DMS114 treated with DMSO at 0.1 percent for 48 hours (cell line): ENCODE results near the gene KRTAP10-5.
"Not testable (repeated sequence)": the region's sequence is repeated elsewhere in the genome, so short reads cannot be mapped to it uniquely, and the experiment has no call there.

Source experiments
- DNase-seq: peaks from one replicate; lab custom pipeline; 2025; ENCODE audit not compliant: unreplicated experiment; lab: John Stamatoyannopoulos, UW

KRTAP10-5 gene

DNA sequence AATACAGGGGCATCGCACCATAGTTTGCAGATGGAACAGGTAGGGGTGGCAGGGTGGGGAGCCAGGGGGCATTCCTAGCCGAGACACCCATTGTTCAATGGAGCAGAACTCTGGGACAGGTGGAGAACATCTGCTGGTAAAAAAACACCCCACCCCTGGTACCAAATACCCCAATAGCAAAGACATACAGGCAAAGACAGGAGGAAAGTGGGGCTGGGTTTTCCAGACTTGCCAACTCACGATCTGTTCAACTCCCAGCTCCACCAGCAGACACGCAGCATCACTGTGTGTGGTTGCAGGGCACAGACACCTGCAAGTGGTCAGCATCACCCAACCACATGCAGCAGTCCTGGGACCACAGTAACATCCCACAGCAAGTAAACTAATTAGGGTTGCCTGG is 31.1 kb upstream of the KRTAP10-5 start:
- no peak for DNase-seq

DNA sequence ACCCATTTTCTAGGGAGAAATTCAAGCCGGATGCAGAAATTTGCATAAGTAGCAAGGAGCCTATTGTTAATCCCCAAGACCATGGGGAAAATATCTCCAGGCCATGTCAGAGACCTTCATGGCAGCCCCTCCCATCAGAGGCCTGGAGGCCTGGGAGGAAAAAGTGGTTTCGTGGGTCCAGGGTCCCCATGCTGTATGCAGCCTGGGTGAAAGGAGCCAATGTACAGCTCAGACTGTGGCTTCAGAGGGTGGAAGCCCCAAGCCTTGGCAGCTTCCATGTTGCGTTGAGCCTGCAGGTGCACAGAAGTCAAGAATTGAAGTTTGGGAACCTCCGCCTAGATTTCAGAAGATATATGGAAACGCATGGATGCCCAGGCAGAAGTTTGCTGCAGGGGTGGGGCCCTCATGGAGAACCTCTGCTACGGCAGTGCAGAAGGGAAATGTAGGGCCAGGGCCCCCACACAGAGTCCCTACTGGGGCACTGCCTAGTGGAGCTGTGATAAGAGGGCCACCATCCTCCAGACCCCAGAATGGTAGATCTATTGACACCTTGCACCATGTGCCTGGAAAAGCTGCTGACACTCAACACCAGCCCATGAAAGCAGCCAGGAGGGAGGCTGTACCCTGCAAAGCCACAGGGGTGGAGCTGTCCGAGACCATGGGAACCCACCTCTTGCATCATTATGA is 29.9 kb upstream of the KRTAP10-5 start:
- not testable (repeated sequence) for DNase-seq

DNA sequence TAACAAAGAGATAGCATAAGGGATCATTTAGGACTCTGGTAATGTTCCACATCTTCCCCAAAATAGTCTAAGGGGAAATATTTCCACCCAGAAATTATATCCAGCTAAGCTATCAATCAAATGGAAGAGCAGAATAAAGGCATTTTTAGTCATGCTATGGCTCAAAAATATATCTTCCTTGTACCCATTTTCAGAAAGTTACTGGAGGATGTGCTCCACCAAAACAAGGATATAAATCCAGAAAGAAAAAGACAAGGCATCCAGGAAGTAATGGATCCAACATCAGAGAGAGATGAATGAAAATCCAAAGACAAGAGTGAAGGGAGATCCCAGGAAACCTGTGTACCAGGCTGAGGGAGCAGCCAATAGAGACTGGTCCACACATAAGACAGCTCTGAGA is 28.8 kb upstream of the KRTAP10-5 start:
- DNase-seq, result no peak

DNA sequence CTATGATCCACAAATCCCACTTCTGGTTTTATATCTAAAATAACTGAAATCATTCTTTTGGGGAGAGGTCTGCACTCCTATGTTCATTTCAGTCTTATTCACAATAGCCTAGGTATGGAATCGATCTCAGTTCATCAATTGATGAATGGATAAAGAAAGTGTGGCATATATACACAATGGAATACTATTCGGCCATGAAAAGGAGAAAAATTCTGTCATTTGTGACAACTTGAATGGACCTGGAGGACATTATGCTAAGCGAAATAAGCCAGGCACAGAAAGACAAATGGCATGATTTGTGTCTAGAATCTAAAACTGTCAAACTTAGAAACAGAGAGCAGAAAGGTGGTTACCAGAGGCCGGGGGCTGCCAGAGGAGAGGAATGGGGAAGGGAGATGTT is 26.1 kb upstream of the KRTAP10-5 start:
- DNase-seq, result no peak

DNA sequence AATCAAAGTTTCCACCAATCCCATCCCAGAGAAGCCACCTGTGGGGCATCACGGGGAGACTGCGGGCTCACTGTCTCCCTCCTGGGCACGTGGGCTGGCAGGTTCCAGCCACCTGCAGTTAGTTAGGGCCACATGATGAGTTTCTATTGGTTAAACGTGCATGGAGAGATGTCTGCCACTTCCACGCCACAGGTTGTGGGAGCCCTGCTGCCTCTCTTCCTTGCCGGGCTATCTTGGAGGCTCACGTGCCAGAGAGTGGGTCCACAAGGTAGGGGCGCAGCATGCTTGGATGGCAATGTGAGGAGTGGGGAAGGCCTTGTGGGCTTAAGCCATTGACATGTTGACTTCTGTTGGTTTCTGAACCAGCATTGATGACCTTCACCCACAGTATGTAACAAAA is 23.5 kb upstream of the KRTAP10-5 start:
- DNase-seq, result no peak

DNA sequence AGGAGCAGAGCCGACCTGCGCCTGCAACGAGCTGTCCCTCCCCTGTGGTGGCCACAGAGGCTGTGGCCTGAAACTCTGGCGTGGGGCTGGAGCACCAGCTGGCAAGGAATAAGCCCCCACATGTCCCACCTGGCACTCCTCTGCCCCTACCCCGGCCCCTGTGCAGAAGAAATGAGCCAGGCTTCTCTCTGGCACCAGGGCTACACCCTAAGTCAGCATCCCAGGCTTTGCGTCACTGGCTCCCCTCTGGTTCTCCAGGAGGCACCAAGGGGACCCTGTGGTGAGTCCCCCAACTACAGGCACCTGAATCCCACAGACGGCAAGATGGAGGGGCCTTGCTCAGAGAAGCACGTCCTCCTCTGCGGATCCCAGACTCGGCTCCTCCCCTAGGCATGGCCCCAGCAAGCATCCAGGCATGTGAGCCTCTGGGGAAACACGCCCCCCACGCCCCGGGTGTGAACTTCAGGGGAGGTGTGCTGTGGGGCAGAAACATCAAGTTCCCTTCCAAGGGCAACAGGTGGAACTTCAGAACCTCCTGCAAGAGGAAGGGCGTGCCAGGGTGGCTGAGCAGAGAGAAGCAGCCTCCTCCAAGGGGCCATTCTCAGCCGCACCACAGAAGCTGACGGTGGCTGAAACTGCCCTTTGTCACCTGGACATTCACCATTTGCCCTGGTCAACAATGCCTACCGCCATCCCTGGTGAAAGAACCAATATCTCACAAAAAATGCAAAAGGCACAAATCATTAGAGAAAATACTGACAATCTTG is 22.9 kb upstream of the KRTAP10-5 start:
- DNase-seq, result no peak

DNA sequence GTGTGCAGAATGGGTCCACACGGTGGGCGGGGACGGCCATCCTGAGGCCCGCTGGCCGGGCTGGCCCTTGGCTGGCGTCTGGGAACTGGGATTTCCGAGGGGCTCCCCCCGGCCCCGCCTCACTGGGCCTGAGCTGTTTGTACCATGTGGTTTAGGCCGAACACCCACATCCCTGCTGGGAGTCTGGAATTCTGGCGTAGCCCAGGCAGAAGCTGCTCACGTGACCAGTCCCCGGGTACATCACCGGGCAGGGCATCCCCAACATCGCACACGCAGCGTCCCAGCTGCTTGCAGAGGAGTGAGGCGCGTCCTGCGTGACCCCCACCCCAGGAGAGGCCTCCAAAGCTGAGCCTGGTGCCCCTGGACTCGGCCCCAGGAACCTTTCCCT is 22.1 kb upstream of the KRTAP10-5 start:
- no peak for DNase-seq

DNA sequence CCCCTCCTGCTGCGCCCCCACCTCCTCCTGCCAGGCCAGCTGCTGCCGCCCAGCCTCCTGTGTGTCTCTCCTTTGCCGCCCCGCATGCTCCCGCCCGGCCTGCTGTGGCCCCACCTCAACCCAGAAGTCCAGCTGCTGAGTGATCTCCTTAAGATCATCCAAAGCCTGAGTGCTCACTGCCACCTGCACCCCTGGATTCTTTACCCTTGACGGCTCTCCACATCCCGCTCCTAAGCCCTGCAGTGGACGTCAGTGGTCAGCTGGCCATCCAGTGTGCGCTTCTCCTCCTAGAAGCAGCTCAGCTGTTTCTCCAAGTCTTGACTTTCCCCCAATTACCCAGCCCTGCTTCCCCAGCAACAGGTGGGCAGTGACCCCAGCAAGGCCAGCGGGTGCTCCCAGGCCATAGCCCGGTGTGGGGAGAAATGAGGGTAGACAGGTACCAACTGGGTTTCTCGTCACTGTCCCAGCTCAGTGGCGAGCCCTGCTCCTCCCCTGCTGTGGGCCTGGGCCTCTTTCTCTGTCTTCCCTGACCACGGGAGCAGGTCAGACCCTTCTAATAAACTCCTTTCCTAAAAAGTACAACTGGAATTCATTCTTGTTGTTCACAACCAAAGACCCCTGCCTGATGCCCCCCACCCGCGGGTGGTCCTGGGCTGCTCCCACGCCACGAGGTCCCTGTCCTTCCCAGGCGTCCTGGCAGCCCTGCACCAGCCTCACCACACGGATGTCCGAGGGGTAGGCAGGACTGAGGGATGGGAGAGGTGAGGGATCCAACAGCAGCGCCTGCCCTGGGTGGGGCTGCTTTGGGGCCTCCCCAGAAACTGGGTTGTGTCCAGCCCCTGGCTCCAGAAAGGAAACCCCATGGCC is 21.4 kb upstream of the KRTAP10-5 start:
- no peak for DNase-seq

DNA sequence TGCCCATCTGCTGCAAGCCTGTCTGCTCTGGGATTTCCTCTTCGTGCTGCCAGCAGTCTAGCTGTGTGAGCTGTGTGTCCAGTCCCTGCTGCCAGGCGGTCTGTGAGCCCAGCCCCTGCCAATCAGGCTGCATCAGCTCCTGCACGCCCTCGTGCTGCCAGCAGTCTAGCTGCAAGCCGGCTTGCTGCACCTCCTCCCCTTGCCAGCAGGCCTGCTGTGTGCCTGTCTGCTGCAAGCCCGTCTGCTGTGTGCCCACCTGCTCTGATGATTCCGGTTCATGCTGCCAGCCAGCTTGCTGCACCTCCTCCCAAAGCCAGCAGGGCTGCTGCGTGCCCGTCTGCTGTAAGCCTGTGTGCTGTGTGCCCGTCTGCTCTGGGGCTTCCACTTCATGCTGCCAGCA is 20.7 kb upstream of the KRTAP10-5 start:
- not testable (repeated sequence) for DNase-seq

DNA sequence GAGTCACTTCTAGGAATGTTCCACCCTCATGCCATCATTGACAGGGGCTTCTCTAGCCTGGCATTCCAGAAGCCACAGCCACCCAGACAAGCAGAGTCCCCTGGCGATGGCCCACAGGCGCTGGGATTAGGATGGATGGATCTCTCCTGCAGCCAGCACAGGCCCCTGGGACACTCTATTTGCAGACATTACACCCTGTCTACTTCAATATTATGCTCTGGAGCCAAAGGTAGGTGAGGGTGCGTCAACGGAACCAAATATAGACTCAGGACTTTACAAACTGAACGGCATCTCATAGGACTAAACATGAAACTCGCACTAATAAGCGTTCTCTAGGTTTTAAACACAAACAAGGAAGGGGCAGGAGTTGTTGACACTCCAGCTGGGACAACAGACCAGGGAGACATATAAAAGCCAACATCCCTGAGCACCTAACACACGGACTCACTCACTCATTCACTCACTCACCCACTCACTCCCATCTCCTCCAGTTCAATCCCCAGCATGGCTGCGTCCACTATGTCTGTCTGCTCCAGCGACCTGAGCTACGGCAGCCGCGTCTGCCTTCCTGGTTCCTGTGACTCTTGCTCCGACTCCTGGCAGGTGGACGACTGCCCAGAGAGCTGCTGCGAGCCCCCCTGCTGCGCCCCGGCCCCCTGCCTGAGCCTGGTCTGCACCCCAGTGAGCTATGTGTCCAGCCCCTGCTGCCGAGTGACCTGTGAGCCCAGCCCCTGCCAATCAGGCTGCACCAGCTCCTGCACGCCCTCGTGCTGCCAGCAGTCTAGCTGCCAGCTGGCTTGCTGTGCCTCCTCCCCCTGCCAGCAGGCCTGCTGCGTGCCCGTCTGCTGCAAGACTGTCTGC is 19.9 kb upstream of the KRTAP10-5 start, which contains the start of gene KRTAP10-7:
TSS of gene KRTAP10-7 (plus strand) at position 480 of the 861 bp plus-strand sequence. CDS start at position 505, 25 bp downstream.
- DNase-seq, result not testable (repeated sequence)

DNA sequence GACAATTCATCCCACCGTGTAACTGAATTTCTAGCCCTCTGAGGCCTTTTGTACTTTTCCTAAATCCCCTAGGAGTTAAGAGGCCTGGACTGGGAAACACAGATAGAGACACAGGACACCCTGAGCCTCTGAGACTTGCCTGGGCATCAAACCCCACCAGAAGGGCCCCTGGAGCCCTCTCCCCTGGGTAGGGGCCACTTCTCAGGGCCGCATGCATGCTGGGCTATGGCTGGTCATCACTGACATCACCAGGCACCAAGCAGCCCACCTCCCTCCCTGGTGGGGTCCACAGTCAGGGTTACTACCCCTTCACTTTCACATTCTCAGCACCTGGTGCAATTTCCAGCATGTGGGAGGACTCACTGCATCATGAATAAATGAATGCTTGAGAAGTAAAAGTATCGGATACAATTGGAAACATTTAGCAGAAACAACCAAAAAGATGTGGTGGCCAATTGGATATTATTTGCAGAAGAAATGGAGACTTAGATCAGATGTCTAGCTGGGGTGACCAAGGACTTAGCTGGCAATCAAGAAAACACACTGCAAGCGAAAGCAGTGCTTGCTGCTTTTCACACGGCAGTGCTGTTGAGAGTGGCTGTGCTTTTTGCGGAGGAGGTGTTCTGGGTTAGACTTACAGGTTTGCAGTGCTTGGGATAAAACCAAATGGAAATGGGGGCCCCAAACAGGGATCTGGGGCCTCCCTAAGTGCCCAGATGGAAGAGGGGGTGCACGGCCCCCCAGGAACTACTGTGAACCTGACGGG is 19.0 kb upstream of the KRTAP10-5 start:
- DNase-seq, result no peak

DNA sequence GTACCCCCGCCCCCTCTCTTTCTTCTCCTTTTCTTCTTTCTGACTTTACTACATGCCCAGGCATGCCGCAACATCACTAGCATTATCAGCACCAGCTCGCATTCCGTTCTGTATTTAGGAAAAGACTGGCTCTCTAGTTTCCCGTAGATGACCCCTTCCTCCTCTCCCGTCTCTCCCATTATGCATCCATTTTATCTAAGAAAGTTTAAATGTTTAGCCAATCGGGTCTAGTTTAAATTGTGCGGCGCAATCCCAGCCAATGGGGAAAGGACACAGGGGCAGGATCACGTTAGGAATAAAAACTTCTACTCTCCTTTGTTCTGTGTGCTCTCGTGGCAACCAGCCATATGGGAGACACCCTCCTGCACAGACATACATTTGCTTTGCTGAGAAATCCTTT is 17.7 kb upstream of the KRTAP10-5 start:
- DNase-seq, result no peak

DNA sequence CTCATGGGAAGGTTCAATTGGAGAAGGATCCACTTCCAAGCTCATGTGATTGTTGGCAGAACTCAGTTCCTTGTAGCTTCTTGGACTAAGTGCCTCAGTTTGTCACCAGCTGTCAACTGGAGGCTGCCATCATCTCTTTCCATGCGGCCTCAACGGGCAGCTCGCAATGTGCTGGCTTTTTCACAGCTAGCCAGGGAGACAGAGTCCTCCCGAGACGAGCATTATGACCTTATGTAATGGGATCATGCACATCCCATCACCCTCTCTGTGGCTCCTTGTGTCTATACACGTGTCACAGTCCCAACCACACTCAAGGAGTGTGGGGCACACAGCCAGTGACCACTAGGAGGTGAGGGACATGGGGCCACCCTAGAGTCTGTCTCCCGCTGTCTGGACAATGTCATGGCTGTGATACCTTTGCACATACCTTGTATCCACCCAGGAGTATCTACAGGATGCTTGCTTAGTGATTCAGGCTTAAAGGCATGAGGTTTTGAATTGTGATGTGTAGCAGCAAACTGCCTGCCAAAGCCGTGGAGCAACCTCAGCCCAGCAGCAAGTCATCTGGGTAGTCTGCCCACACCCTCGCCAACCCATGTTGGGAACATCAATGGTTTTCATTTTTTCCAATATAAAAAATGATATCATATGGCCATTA is 15.8 kb upstream of the KRTAP10-5 start:
- no peak for DNase-seq

DNA sequence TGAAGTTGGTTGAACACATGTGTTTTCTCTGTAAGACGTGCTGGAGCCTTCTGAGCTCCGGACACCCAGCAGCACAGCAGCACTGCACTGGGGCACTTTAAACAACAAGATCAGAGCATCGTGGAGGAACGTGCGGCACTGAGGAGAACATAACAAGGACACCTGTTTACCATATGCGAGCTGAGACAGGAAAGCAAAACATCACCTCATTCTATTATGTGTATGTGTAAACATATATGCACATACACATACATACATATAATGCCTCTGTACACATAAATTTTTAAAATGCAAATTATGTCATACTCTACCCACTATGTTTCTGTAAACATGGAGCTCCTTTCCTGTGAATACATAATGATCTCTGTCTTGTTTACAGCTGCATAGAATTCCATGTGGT is 15.1 kb upstream of the KRTAP10-5 start:
- DNase-seq, result no peak

DNA sequence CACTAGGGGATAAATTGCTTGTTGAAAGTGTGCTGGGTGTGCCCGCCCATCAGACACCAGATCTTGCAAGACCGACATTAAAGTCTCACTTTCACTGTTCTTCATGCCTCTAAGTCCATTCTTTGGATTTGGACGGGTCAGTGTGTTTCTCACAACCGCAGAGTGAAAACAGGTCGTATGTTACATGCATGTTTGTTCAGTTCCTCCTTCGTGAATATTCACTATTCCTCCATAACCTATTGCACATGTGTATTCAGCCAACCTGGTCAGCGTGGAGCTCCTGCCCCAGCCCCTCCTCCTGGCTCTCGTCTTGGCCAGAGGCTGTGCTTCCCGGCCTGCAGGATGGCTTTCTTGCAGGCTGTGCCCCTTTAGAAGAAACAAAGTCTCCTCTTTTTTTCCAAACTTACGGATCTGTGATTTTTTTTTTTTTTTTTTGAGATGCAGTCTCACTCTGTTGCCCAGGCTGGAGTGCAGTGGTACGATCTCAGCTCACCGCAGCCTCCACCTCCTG is 14.1 kb upstream of the KRTAP10-5 start:
- DNase-seq, result no peak

DNA sequence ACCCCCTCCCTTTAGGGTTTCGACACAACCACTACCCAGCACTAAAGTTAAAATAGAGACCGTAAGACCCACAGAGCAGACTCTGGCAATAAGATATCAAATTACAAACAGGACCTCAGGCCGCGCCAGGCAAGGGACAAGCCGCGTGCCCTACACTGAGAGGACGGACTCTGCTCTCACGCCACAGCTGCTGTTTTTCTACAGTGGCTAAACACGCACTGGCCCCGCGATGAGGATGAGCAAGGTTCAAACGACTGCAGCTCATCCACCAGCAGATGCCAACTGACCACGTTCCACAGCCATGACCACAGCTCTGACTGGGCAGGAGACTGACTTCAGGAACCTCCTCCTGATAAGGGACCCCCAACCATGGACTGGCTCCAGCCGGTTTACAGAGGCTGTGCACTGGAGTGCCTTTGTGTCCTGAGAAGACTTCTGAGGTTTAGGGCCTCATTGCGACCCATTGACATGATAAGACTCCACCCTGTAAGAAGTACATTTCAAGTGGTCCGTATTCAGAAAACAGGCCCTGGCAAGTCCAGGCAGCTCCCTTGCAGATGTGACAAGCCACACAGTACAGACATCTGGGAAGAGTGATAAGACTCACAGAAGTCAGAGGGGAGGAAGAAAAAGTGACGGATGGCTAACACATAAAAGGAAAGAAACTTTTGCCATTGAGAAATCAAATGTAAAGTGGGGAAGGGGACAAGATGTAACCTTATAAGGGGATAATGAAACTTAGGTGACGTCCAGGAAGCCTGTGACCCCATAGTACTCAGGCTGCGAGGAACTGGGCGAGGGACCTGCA is 13.4 kb upstream of the KRTAP10-5 start:
- DNase-seq, result no peak

DNA sequence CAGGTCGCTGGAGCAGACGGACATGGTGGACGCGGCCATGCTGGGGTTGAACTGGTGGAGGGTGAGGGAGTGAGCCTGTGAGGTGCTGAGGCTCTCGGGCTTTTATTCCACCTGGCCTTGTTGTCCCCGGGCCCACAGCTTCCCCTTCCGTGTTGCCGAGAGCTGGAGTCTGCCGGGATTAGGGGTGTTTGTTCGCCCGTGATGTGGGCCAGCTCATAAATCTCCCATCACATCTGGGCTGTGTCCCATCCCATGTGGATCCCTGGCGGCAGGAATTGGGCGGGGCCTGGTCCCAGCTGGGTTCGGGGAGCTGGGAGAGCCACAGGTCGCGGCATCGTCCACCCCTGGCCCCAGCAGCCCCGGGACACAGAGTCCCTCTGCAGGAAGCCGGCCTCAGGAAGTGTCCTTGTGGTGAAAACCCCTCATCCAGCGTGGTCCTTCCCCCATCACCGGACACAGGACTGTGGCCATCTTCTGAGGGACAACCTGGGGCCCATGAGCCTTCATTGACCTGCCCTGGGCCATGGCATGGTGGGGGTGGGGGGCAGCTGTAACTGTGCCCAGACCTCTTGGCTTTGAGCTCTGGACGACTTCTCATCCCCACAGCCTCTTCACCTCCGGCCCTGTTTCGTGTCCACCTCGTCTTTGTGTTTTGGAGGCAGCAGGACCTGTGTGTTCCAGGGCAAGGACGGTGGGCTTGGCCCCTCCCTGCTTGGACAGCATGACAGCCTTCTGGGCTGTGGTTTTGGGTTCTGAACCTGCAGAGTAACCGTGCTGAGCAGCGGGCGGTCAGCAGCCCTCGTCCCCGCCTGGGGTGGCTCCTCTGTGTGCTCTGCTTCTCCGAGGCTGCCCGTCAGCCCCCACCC is 12.3 kb upstream of the KRTAP10-5 start, which contains the start of gene KRTAP10-6:
TSS of gene KRTAP10-6 (minus strand) at position 60 of the 866 bp plus-strand sequence. CDS start at position 39, 21 bp downstream.
- DNase-seq, result no peak
